Stimulated activated effector memory CD8-positive, alpha-beta T cell treated with anti-CD3 and anti-CD28 coated beads, Interleukin-12 subunit alpha, Interleukin-12 subunit beta, amount 100 ng/mL, for 72 hours (primary cell): ENCODE results near the gene GRIK4.
"Not testable (repeated sequence)": the region's sequence is repeated elsewhere in the genome, so short reads cannot be mapped to it uniquely, and the experiment has no call there.

Experiments used
- ATAC-seq: fragments of 150-1000 bp; cut with Tn5 transposase; 2 replicates; pipeline ENCODE4 v1.10.0; 2021
- DNase-seq, 2 donors: peaks; one replicate each; pipeline ENCODE4 v3.0.0; 2021 to 2022; ENCODE audit warnings: low spot score in 2 of 2
- H3K27ac Mint-ChIP-seq: one replicate; pipeline ENCODE4 v1.8.0; 2022; ENCODE audit warnings: mild to moderate bottlenecking, mixed read lengths
- H3K36me3 Mint-ChIP-seq: one replicate; pipeline ENCODE4 v1.8.0; 2022; ENCODE audit warnings: mild to moderate bottlenecking, mixed read lengths
- H3K4me1 Mint-ChIP-seq: one replicate; pipeline ENCODE4 v1.8.0; 2022; ENCODE audit warnings: mixed read lengths
- H3K4me3 Mint-ChIP-seq: one replicate; pipeline ENCODE4 v1.8.0; 2022; ENCODE audit warnings: mild to moderate bottlenecking, mixed read lengths
- H3K9me3 Mint-ChIP-seq: one replicate; pipeline ENCODE4 v1.8.0; 2022; ENCODE audit warnings: mixed read lengths

The GRIK4 gene

DNA sequence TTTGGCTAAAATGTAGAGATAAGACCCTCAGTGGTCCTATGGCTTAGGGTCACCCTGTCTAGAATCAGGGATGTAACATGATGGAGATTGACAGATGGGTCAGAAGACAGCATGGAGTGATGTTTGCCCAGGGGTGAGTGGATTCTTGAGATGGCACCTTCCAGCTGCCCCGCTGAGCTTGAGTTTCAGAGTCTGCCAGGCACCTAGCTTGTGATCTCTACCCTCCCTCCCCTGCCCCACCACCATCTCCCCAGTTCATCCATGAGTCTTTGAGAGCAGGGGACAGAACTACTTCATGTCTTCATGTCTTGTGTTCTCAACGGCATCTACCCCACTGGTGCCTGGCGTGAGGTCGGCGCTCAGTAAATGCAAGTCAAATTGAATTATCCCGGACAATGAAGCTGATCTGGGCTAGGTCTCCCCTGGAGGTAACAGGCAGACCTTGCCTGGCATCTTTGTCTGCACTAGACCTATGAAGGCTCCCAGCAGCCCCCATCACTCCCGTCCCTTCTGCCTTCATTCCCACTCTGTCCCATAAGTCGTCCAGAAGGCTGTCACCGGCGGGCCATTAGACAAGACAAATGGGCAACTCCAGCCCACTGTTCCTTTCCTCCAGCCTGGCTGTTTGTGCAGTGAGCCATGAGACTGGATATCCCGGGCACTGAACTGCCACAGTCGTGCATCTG is 273.2 kb downstream of the GRIK4 start:
- ATAC-seq, result no peak
- Mint-ChIP-seq H3K4me1 (no peaks in the 10 kb centered on the region), H3K9me3 (no peaks in the 10 kb centered on the region), H3K36me3 (no peaks in the 10 kb centered on the region), H3K4me3 (no peak overlapping the region), H3K27ac (no peak overlapping the region)
- DNase-seq, result no peak

DNA sequence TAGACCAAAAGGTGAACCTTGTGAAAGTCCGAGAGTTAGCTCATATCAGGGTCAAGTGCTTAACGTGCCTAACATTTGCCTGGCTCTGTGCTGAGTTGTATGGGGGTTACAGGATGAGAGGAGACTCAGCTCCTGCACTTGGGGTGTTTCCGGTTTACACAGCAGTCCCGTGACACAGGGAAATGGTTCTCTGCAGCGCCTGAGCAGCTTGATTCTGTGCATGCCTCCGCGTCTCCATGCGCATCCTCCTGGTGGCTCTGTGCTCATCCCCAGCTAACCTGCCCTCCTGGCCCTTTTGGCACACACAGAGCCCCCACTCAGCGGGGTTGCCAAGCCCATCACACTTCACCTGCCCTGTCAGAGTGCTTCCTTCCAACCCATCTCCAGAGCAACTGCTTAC is 274.0 kb downstream of the GRIK4 start:
- H3K27ac Mint-ChIP-seq, result no peak overlapping the region
- H3K4me3 Mint-ChIP-seq, result no peak overlapping the region
- DNase-seq, result no peak
- no peaks in the 10 kb centered on the region for H3K36me3 Mint-ChIP-seq
- H3K4me1 Mint-ChIP-seq, result no peaks in the 10 kb centered on the region
- no peak for ATAC-seq
- no peaks in the 10 kb centered on the region for H3K9me3 Mint-ChIP-seq

- ATAC-seq (no peak), DNase-seq (no peak)
- Mint-ChIP-seq H3K4me1 (no peaks in the 10 kb centered on the region), H3K9me3 (no peaks in the 10 kb centered on the region), H3K36me3 (no peaks in the 10 kb centered on the region), H3K4me3 (no peak overlapping the region), H3K27ac (no peak overlapping the region)
Measured at GRCh38 chr11:120786206-120786735, 274.7 kb downstream of the GRIK4 start.

GRCh38 chr11:120787224-120787623 is 275.7 kb downstream of the GRIK4 start:
- not testable (repeated sequence) for H3K9me3 Mint-ChIP-seq, H3K27ac Mint-ChIP-seq, H3K4me3 Mint-ChIP-seq, ATAC-seq, H3K36me3 Mint-ChIP-seq, H3K4me1 Mint-ChIP-seq, DNase-seq

GRCh38 chr11:120789391-120789790 is 277.8 kb downstream of the GRIK4 start:
- no peak overlapping the region for H3K4me3 Mint-ChIP-seq
- H3K4me1 Mint-ChIP-seq, result no peaks in the 10 kb centered on the region
- H3K9me3 Mint-ChIP-seq, result no peaks in the 10 kb centered on the region
- no peaks in the 10 kb centered on the region for H3K36me3 Mint-ChIP-seq
- no peak for ATAC-seq
- no peak overlapping the region for H3K27ac Mint-ChIP-seq
- DNase-seq, result no peak

- Mint-ChIP-seq H3K36me3 (no peaks in the 10 kb centered on the region), H3K4me1 (no peaks in the 10 kb centered on the region), H3K4me3 (no peak overlapping the region), H3K27ac (no peak overlapping the region), H3K9me3 (no peaks in the 10 kb centered on the region)
- no peak for ATAC-seq
- DNase-seq, result no peak
Measured at GRCh38 chr11:120792306-120792705, 280.8 kb downstream of the GRIK4 start.

DNA sequence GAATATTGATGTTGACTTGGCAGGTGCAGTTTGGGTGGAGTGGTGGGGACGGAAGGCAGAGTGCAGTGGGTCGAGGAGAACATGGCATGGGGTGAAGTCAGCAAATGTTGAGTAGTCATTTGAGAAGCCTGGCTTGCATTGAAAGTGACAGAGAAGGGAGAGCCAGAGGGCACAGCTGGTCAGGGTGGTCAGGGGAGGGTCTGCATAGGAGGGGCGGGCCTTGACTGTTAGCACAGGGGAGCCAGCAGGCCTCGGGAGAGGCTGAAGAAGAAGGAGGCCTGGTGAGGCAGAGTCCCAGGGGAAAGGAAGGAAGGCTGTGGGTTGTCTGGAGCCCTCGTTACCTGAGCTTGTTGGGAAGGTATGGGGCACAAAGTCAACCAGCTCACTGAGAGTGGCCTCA is 281.6 kb downstream of the GRIK4 start:
- DNase-seq (no peak), ATAC-seq (no peak)
- H3K36me3 Mint-ChIP-seq, result no peaks in the 10 kb centered on the region
- H3K9me3 Mint-ChIP-seq, result no peaks in the 10 kb centered on the region
- no peak overlapping the region for H3K27ac Mint-ChIP-seq
- no peak overlapping the region for H3K4me3 Mint-ChIP-seq
- H3K4me1 Mint-ChIP-seq, result no peaks in the 10 kb centered on the region

- Mint-ChIP-seq H3K27ac (no peak overlapping the region), H3K4me3 (no peak overlapping the region), H3K36me3 (no peaks in the 10 kb centered on the region), H3K9me3 (no peaks in the 10 kb centered on the region), H3K4me1 (no peaks in the 10 kb centered on the region)
- no peak for DNase-seq
- no peak for ATAC-seq
Measured at GRCh38 chr11:120793806-120794479, 282.4 kb downstream of the GRIK4 start.

DNA sequence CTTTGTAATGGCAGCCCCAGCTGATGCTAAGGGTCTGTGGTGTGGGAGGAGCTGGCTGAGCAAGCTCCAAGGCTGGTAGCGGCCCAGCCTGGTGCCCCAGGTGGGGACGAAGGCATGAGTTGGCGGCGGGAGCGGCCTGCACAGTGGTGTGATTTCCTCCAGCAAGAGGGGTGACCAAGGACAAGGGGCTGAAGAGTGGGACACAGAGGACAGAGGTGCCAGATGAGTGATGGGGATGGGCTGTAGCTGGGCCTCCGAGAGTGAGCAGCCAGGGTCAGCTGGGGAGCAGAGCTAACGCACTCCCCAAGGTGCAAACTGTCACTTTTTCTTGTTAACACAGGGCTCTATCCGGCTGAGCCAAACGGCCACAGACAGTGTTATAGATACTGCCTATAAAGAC is 283.2 kb downstream of the GRIK4 start:
- Mint-ChIP-seq H3K36me3 (no peaks in the 10 kb centered on the region), H3K27ac (no peak overlapping the region), H3K4me3 (no peak overlapping the region), H3K9me3 (no peaks in the 10 kb centered on the region), H3K4me1 (no peaks in the 10 kb centered on the region)
- no peak for DNase-seq
- ATAC-seq, result no peak

DNA sequence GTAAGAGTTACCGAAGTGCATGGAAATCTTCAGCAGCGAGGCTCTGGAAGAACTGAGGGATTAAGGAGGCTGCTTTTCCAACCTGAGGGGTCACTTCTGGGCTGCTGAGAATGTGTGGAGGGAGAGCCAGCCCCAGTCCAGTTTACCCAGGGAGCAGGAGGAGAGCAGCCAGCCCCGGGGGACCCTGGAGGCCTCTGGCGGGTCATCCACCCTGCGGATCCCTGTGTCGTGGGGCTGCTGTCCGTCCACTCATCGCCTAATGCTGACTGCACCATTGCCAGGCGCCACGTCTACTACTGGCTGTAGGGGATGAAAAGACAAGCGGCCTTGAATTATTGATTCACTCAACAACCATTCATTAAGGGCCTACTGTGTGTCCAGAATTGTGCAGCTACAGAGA is 283.6 kb downstream of the GRIK4 start:
- Mint-ChIP-seq H3K4me1 (no peaks in the 10 kb centered on the region), H3K27ac (no peak overlapping the region), H3K9me3 (no peaks in the 10 kb centered on the region), H3K4me3 (no peak overlapping the region), H3K36me3 (no peaks in the 10 kb centered on the region)
- ATAC-seq, result no peak
- DNase-seq, result no peak

DNA sequence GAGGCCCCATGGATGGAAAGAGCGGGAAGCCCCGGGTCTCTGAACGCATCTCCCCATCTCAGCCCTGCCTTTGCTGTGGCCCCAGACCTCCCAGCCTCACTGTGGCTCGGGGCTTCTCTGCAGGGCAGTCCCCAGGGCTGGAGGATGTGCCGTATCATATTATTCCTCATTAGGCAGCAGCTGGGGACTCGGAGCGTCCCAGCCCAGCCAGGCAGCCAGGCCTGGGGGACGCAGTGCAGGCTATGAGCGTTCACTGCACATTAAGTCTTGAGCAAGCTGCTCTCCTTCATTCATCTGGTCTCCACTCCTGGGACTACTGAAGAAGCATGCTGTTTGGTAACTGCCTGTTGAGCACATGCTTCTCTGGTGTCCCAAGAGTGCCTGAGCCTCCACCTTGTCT is 285.6 kb downstream of the GRIK4 start:
- H3K4me1 Mint-ChIP-seq, result peaks cover under 1% of the 10 kb centered on the region
- H3K9me3 Mint-ChIP-seq, result no peaks in the 10 kb centered on the region
- no peaks in the 10 kb centered on the region for H3K36me3 Mint-ChIP-seq
- no peak overlapping the region for H3K27ac Mint-ChIP-seq
- no peak for DNase-seq
- no peak for ATAC-seq
- no peak overlapping the region for H3K4me3 Mint-ChIP-seq

- Mint-ChIP-seq H3K4me1 (peaks cover 6% of the 10 kb centered on the region), H3K27ac (no peak overlapping the region), H3K4me3 (no peak overlapping the region), H3K36me3 (no peaks in the 10 kb centered on the region), H3K9me3 (no peaks in the 10 kb centered on the region)
- DNase-seq (no peak), ATAC-seq (no peak)
Measured at GRCh38 chr11:120798854-120799253, 287.3 kb downstream of the GRIK4 start.

- ATAC-seq (no peak), DNase-seq (no peak)
- no peak overlapping the region for H3K4me3 Mint-ChIP-seq
- H3K9me3 Mint-ChIP-seq, result no peaks in the 10 kb centered on the region
- H3K4me1 Mint-ChIP-seq, result peaks cover 6% of the 10 kb centered on the region
- H3K36me3 Mint-ChIP-seq, result no peaks in the 10 kb centered on the region
- H3K27ac Mint-ChIP-seq, result no peak overlapping the region
Measured at GRCh38 chr11:120800206-120800605, 288.7 kb downstream of the GRIK4 start.

DNA sequence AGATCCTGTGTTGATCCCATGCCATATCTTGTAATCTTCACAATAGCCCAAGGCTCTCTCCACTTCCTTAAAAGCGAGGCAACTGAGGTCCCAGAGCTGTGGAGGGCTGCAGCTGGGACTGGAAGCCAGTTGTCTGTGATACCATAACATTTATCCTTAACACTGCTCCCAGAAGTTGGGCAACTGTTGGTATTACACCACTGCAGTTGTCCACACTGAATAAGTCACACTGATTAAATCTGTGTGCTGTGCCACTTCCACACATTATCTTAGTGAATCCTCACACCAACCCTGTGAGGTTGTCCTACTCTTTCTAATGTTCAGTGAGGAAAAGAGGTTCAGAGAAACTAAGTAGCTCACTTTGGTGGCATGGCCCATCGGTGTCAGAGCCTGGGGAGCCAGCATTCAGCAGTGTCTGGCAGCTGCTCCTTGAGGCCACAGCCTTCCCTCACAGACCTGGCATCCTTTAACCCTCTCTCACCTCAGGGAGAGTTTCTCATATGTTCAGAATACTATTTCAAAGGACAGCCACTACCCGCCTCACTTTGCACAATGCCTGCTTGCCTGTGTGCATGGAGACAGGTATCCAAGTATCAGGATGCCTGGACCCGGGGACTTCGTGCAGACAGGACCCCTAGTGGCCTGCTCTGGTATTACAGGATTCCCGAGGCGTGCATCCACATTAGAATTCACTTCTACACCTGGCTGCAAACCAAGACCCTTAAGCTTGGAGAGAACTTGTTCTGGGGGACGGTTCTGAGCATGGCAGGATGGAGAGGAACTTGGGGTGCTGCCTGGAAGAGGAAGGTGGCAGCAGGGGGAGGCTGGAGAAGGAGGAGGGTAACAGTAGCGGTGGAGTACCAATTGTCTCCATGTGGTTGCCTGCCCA is 290.5 kb downstream of the GRIK4 start:
- ATAC-seq, result peak; percentile 41
- H3K4me3 Mint-ChIP-seq, result no peak overlapping the region

GRCh38 chr11:120805960-120806555 is 294.5 kb downstream of the GRIK4 start:
- ATAC-seq (no peak), DNase-seq (no peak)
- H3K4me3 Mint-ChIP-seq, result no peak overlapping the region
- no peaks in the 10 kb centered on the region for H3K9me3 Mint-ChIP-seq
- no peak overlapping the region for H3K27ac Mint-ChIP-seq
- H3K4me1 Mint-ChIP-seq, result peaks cover 6% of the 10 kb centered on the region
- no peaks in the 10 kb centered on the region for H3K36me3 Mint-ChIP-seq

More for the DNA sequence above, 290.5 kb downstream of the GRIK4 start:
- Mint-ChIP-seq H3K27ac (no peak overlapping the region), H3K9me3 (no peaks in the 10 kb centered on the region), H3K4me1 (peaks cover 6% of the 10 kb centered on the region), H3K36me3 (no peaks in the 10 kb centered on the region)
- peak; percentile 33 to 72 for DNase-seq
